ENCODE measurements around the gene CALR3. TPM values are rescaled to one million over a fixed set of nuclear protein-coding genes. Genes with fewer than 3 reads are reported as not detected.
A peak's percentile ranks its signal among the peaks of the same experiment; 100 is the strongest.
"Not testable (repeated sequence)": the region's sequence is repeated elsewhere in the genome, so short reads cannot be mapped to it uniquely, and the experiment has no call there.

Gene CALR3, protein sequence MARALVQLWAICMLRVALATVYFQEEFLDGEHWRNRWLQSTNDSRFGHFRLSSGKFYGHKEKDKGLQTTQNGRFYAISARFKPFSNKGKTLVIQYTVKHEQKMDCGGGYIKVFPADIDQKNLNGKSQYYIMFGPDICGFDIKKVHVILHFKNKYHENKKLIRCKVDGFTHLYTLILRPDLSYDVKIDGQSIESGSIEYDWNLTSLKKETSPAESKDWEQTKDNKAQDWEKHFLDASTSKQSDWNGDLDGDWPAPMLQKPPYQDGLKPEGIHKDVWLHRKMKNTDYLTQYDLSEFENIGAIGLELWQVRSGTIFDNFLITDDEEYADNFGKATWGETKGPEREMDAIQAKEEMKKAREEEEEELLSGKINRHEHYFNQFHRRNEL
- total RNA-seq: not detected in 3 replicates
- long read RNA-seq: 0 reads

DNA sequence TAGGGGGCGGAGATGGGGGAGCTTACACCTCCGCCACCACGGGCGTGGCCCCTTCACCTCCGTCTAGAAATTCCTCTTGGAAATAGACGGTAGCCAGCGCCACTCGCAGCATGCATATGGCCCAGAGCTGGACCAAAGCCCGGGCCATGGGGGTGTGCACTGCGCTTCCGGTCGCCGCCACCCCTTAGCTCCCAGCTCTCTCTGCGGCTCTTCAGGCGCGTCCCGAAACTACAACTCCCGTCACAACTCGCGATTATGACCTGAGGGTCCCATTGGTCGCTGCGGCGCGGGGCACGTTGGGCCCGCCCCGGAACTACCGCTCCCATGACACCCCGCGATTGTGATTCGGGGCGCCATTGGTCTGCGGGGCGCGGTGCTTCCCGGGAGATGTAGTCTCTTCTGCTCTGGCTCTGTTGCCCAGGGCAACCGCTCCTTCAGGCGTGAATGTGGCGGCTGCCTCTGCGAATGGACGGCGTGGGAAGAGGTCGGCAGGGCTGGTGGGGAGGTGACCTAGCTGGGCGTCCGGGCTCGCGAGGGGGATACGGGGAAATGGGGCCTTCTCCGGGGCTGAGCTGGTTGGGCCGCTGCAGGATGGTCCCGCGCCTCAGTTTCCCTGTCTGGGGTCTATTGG, at the start of gene CALR3, which contains the start of gene C19orf44:
TSS of gene CALR3 (minus strand) at position 186 of the 631 bp plus-strand sequence. CDS start at position 148, 38 bp downstream.
TSS of gene C19orf44 (plus strand) at position 413 of the 631 bp plus-strand sequence. CDS start 4,399 bp downstream, outside the sequence.
- H3K27me3 Mint-ChIP-seq (ENCODE audit: low read depth): no peaks in the 10 kb centered on the region
- peak within 1 kb of the TSS; percentile 96 for H3K4me3 Mint-ChIP-seq (ENCODE audit: unreplicated experiment)
- H3K4me1 Mint-ChIP-seq (ENCODE audit: low read depth): peaks cover 22% of the 10 kb centered on the region
- peaks cover 1% of the 10 kb centered on the region for H3K36me3 Mint-ChIP-seq (ENCODE audit: low read depth)
- peak; percentile 99 for DNase-seq (ENCODE audit: low spot score)
- TF ChIP-seq, protein P1, sequence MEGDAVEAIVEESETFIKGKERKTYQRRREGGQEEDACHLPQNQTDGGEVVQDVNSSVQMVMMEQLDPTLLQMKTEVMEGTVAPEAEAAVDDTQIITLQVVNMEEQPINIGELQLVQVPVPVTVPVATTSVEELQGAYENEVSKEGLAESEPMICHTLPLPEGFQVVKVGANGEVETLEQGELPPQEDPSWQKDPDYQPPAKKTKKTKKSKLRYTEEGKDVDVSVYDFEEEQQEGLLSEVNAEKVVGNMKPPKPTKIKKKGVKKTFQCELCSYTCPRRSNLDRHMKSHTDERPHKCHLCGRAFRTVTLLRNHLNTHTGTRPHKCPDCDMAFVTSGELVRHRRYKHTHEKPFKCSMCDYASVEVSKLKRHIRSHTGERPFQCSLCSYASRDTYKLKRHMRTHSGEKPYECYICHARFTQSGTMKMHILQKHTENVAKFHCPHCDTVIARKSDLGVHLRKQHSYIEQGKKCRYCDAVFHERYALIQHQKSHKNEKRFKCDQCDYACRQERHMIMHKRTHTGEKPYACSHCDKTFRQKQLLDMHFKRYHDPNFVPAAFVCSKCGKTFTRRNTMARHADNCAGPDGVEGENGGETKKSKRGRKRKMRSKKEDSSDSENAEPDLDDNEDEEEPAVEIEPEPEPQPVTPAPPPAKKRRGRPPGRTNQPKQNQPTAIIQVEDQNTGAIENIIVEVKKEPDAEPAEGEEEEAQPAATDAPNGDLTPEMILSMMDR (IDR thresholded peaks at IDR 0.05): peak; percentile 26
- no peaks in the 10 kb centered on the region for H3K9me3 Mint-ChIP-seq (ENCODE audit: low read depth)
- H3K27ac Mint-ChIP-seq (ENCODE audit: unreplicated experiment): peak within 1 kb of the TSS; percentile 97

DNA sequence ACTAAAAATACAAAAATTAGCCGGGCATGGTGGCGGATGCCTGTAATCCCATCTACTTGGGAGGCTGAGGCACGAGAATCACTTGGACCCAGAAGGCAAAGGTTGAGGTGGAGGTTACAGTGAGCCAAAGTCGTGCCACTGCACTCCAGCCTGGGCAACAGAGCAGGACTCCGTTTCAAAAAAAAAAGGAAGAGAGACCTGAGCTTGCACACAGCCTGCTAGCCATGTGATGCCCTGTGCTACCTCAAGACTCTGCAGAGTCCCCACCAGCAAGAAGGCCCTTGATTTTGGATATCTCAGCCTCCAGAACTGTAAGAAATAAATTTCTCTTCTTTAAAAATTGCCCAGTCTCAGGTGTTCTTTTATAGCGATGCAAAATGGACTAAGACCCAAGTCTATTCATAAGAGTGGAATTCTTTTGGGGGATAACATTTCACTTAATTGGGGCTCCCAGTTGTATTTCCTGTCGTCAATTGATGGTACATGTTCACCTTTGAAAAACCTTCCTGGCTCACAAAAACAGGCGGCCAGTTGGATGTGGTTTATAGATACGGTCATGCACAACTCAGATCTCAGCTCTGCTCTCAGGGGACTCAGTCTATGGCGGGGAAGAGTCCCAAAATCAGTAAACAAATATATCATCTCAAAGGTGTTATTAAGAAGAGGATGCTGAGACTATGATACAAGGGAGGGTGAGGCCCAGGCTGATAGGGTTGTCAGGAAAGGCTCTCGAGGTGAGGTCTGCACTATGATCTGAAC, 48.7 kb upstream of the CALR3 start:
- TF ChIP-seq, protein P1 (IDR thresholded peaks at IDR 0.05): no peak
- H3K27ac Mint-ChIP-seq (ENCODE audit: unreplicated experiment): peak overlapping the region; percentile 22
- H3K27me3 Mint-ChIP-seq (ENCODE audit: low read depth): no peaks in the 10 kb centered on the region
- DNase-seq (ENCODE audit: low spot score): no peak
- peaks cover 31% of the 10 kb centered on the region for H3K4me1 Mint-ChIP-seq (ENCODE audit: low read depth)
- no peak overlapping the region for H3K4me3 Mint-ChIP-seq (ENCODE audit: unreplicated experiment)
- no peaks in the 10 kb centered on the region for H3K9me3 Mint-ChIP-seq (ENCODE audit: low read depth)
- peaks cover 2% of the 10 kb centered on the region for H3K36me3 Mint-ChIP-seq (ENCODE audit: low read depth)

DNA sequence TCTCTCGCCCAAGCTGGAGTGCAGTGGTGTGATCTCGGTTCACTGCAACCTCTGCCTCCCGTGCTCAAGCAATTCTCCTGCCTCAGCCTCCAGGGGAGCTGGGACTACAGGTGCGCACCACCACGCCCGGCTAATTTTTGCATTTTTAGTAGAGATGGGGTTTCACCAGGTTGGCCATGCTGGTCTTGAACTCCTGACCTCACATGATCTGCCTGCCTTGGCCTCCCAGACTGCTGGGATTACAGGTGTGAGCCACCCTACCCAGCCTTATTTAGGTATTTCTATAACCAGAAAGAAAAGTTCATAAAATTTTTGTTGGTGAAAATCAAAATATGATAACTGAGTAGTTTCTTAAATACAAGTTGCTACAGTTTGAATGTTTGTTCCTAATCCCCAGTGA, 47.8 kb upstream of the CALR3 start:
- H3K4me3 Mint-ChIP-seq (ENCODE audit: unreplicated experiment): peak overlapping the region; percentile 19
- H3K27me3 Mint-ChIP-seq (ENCODE audit: low read depth); H3K36me3 Mint-ChIP-seq (ENCODE audit: low read depth); H3K9me3 Mint-ChIP-seq (ENCODE audit: low read depth); DNase-seq (ENCODE audit: low spot score): not testable (repeated sequence)
- H3K4me1 Mint-ChIP-seq (ENCODE audit: low read depth): peaks cover 33% of the 10 kb centered on the region
- peak overlapping the region; percentile 32 for H3K27ac Mint-ChIP-seq (ENCODE audit: unreplicated experiment)

DNA sequence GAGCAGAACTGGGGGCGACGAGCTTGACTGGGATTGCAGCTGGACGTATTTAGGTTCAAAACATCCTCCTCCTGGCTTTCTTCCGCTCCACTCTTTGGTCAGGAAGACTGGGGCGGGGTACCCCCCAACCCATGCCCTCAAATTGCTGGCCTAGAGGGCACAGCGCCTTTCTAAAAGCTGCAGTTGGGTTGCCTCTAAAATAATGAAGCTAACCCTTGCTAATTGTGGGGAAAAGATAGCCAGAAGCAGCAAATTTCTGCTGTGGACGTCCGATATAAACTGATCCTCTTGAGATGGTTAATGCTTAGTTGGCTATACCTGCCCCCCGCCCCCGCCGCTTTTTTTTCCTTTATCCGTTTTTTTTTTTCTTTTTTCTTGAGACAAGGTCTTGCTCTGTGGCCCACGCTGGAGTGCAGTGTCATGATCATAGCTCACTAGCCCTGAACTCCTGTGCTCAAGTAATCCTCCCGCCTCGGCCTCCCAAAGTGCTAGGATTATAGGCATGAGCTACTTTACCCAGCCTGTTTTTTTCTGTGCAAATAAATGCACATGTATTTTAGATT, 47.0 kb upstream of the CALR3 start:
- TF ChIP-seq, protein P1 (IDR thresholded peaks at IDR 0.05): no peak
- H3K4me1 Mint-ChIP-seq (ENCODE audit: low read depth): peaks cover 33% of the 10 kb centered on the region
- peaks cover 7% of the 10 kb centered on the region for H3K36me3 Mint-ChIP-seq (ENCODE audit: low read depth)
- no peak for DNase-seq (ENCODE audit: low spot score)
- no peaks in the 10 kb centered on the region for H3K9me3 Mint-ChIP-seq (ENCODE audit: low read depth)
- peak overlapping the region; percentile 86 for H3K4me3 Mint-ChIP-seq (ENCODE audit: unreplicated experiment)
- H3K27me3 Mint-ChIP-seq (ENCODE audit: low read depth): no peaks in the 10 kb centered on the region
- H3K27ac Mint-ChIP-seq (ENCODE audit: unreplicated experiment): peak overlapping the region; percentile 90

DNA sequence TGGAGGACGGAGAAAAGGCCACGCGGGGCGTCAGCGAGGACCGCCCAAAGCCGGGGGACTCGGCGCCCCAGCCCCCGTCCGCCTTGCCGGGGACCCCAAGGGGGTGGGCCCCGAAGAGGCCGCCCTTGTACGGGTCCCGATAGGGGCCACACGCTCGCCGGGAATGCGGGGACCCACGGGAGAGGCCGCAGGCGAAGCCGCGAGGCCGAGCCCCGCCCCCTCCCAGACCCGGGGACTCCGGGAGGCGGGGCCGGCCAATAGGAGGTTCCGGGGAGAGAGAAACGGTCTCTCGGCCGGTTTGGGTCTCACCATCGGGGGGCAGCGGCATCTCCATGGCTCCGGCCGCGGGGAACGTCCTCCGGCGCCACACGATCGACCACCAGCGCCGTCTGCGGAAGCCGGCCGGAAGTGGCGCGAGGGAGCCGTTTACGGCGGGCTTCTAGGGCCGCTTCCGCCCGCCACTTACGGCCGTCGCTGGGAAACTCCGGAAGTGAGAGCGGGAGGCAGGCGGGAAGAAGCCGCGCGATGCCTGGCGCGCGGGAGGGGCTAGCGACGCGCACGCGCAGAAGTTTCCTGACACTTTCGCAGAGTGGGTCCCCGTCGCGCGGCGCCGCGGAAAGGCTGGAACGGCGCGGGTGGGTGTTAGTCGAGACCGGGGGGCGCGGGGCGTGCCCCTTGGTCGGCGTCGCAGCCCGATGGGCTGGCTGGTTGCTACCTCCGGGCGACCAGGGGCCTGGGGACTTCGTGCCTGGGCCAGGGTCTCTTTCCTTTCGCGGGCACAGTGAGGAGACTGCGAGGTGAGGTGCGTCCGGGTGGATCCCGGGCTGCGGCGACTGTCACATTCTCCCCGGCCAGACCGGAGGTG, 46.3 kb upstream of the CALR3 start, which contains the start of gene CHERP:
TSS of gene CHERP (minus strand) at position 393 of the 865 bp plus-strand sequence. CDS start at position 334, 59 bp downstream.
- H3K4me1 Mint-ChIP-seq (ENCODE audit: low read depth): peaks cover 33% of the 10 kb centered on the region

More for the DNA sequence above, 46.3 kb upstream of the CALR3 start, which contains the start of gene CHERP:
- H3K36me3 Mint-ChIP-seq (ENCODE audit: low read depth): peaks cover 8% of the 10 kb centered on the region
- peak; percentile 97 for DNase-seq (ENCODE audit: low spot score)
- H3K4me3 Mint-ChIP-seq (ENCODE audit: unreplicated experiment): peak within 1 kb of the TSS; percentile 86
- no peaks in the 10 kb centered on the region for H3K27me3 Mint-ChIP-seq (ENCODE audit: low read depth)
- H3K27ac Mint-ChIP-seq (ENCODE audit: unreplicated experiment): peak within 1 kb of the TSS; percentile 93
- TF ChIP-seq, protein P1 (IDR thresholded peaks at IDR 0.05): peak; percentile 22
- H3K9me3 Mint-ChIP-seq (ENCODE audit: low read depth): no peaks in the 10 kb centered on the region
